GM19395 (cell line): ENCODE results near the gene FMNL3.

Experiments
- ATAC-seq: cut with Tn5 transposase; IDR thresholded peaks from one replicate; pipeline ENCODE4 v1.9.1; 2021; ENCODE audit warnings: mild to moderate bottlenecking, moderate library complexity; ENCODE audit not compliant: unreplicated experiment

FMNL3 gene

DNA sequence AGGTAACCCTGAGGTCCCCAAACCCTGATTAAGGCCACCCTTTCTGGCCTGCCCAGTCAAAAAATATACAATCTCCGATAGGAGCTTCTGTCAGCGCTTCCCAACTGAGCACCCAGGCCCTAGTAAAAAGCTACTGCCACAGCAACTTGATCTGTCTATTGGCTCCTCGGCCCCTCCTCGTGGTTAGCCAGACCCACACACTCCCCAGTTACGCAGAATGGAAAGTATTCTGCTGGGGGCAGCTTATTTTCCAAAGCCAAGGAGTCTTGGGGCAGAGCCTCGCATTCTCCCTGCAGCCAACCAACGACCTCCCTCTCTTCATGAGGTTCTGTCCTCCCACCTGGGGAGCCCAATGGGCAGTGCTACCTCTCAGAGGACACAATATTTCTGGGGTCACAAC lies 32.1 kb downstream of the FMNL3 start:
- no peak for ATAC-seq

DNA sequence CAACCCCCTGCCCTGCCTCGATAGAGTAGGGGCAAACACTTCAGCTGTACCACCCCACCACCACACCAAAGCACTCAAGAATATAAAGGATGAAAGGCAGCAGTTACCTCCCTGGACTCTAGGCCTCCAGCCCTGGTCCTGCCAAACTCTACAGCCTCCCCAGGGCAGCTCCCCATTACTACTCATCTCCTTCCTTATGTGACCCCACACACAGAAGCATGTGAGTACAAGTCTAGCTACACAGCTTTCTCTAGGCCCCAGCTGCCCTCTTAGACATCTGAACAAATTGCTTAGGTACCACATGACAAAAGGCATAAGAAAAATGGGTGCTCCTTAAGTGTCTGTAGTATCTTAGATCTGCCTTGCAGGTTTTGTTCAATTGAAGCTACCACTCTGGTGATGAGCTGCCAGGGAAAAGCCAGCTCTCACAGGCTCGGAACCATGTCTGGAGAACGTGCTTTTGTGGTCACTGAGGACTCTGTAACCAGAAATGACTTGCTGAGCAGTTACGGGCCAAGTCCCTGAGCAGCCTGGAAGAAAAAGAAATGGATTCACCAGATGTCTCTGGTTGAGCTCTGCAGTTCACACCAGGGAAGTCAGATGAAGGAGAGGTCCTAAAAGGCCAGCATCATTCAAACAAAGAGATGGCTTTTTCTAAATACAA lies 32.8 kb downstream of the FMNL3 start:
- no peak for ATAC-seq

DNA sequence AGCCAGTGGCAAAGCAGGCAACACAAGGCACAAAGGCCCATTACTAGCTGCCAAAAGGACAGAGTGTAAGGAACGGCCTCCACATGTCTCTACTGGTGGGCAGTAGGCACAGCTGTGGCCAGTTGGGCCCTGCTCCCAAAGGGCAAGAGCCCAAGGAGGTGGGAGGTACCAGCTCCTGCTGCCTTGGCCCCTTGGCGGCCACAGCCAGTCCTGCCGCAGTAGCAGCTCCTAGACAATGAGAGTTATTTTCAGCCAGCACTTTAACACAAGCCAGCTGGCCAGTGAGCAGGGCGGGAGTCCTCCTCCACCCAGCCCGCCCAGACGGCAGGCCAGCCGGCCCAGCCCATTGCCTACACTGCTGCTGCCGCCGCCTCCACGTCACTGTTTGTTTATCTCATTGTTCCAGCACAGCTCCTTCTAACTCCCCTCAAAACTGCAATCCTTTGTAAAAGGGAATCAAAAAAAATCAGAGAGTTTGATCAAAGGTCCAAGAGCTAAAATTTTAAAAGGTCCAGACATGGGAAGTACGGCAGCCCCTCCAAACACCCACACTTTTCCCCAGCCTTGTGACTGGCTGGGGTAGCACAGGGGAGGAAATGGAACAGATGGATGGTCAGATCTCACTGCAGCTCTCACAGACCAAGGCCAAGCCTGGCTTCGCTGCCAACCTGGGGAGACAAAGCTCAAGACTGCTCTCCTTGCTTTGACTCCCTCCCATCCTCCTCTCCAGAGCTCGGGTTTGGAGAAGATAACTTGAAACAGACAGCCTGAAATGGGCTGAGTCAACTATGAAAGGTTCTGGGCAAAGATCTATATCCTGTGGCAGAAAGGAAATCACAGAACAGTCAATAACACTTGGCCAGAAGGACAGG lies 33.5 kb downstream of the FMNL3 start:
- ATAC-seq, result no peak

- no peak for ATAC-seq
These were observed 34.6 kb downstream of the FMNL3 start for GRCh38 chr12:49672301-49673217.

DNA sequence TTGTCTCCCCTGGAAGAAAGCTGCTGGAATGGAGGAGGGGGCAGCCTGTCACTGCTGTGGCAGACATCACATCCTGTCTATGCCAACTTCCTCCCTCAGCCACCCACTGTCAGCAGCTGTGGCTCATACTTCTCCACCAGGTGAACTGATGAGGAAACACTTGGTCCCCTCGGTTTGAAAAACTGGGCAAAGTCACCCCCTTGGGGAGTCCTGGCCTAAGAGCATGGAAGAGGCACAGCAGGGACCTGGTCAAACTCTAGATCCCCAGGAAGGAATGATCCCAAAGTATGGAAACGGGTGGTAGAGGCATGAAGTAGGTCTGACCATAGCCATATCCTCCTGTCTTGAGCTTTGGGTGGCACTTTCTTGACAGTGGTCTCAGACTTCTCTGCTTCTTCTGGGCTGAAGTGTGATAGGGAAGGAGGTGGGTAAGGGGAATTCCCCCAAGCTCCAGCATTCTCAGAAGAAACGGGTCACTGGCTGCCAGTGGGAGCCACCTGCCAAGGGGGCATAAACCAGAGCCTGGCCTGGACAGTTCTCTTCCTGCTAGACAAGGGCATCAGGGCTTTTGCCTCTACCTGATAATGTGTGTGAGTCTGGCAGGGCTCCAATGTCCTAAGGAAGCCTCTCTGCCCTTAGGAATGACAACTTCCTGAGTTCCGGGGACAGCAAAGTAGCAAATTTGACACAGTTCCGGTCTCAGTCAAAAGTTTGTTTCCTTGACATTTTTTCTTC lies 36.0 kb downstream of the FMNL3 start:
- ATAC-seq, result no peak

DNA sequence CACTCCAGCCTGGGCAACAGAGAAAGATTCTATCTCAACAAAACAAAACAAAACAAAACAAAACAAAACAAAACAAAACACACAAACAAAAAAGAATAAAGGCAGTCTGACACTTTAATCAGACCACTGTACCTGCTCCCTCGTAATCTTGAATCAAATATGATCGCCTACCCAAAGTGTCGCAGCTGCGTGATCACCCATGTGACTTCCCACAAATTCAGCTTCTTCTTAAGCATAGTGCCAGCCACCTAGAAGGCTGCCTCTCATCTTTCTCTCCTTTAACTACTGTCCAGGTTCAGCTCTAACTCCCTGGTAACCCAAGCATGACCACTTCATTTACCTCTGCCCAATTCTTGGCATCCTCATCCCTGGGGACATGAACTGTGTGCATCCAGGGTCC lies 37.4 kb downstream of the FMNL3 start:
- no peak for ATAC-seq

- ATAC-seq, result no peak
These were observed 39.7 kb downstream of the FMNL3 start for GRCh38 chr12:49667325-49668090.

GRCh38 chr12:49666176-49666575 lies 41.0 kb downstream of the FMNL3 start:
- ATAC-seq, result no peak

DNA sequence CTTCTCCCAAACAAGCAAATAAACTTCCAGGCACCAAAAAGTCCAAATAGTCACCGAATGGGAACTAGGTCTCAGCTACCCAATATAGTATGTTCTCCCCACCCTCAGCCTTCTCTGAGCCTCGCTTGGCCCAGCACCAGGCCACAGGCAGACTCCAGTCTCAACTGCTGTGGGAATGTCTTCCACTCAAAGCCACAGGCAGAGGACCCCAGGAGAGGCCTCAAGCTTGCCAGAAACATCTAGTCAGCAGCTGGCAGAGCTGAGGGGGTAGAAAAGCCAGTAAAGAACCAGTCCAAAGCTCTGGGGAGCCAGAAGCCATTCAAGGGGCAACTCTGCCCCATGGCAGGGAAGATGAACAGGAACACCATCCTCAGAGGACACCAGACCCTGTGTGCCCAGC lies 41.8 kb downstream of the FMNL3 start:
- no peak for ATAC-seq

GRCh38 chr12:49664591-49665239 lies 42.5 kb downstream of the FMNL3 start:
- ATAC-seq, result peak; percentile 82

DNA sequence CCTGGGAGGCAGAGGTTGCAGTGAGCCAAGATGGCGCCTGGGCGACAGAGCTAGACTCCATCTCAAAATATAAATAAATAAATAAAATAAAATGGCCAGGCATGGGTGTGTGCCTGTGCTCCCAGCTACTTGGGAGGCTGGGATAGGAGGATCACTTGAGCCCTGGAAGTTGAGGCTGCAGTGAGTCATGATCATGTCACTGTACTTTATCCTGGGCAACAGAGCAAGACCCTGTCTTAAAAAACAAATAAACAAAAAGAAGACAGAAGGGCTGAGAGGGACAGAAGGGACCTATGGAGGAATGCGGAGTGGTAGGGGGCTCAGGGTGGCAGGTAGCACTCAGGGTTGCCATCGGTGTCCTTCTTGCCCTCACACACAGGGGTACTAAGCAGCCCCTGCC lies 43.0 kb downstream of the FMNL3 start:
- ATAC-seq, result no peak

DNA sequence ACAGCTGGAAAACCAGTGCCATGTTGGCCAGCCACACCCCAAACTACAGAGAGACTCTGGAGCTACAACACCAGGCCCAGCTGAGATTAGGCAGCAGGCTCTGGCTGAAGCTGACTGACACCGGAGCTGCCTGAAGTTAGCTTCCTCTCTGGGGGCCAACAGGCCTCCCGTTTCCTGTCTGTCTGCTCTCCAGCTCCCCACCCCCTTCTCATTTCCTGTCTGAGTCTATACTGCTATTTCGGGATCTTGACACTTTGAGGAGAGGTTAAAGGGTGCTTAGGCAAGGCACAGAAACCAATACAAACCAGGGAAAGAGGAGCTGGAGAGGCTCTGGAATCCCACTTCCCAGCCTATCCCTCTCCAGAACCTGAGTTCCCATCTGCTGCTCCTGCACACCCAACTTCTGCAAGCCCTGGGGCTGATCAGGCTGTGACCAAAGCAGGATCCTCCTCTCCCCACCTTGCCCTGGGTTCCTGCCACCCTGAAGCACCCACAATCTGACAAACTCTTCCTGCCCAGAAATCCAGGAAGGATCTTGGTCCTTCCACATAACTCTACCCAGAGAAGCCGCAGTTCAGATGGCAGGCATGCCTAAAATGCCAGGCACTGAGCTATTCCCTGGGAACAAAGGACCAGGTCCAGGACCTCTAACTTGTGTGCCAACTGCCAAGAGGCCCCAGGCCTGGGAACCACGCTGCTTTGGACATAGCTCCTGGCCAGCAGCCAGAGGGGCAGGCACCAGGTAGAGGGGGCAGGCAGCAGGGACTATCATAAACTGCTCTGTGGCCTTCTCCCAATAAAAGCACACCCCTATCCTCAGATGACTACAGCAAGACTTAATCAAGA lies 44.0 kb downstream of the FMNL3 start:
- peak; percentile 63 for ATAC-seq

GRCh38 chr12:49661746-49662145 lies 45.5 kb downstream of the FMNL3 start:
- no peak for ATAC-seq

DNA sequence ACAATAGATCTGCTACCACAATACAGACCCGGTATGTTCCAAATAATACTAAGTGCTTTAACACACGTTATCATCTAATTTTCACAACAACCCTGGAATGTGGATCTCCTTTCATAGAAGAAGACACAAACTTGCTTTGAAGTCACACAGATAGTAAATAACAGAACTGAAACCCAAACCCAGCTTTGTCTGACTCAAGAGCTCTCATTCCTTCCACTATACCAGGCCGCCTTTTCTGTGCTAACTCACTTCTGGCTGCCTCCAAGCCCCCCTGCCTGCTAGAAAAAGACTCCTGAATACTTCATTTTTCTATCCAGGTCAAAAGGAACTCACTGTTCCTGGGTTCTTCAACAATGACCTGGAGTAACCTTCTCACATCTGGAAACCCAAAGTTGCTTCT lies 46.0 kb downstream of the FMNL3 start:
- ATAC-seq, result peak; percentile 42

GRCh38 chr12:49659753-49660152 lies 47.5 kb downstream of the FMNL3 start:
- no peak for ATAC-seq

DNA sequence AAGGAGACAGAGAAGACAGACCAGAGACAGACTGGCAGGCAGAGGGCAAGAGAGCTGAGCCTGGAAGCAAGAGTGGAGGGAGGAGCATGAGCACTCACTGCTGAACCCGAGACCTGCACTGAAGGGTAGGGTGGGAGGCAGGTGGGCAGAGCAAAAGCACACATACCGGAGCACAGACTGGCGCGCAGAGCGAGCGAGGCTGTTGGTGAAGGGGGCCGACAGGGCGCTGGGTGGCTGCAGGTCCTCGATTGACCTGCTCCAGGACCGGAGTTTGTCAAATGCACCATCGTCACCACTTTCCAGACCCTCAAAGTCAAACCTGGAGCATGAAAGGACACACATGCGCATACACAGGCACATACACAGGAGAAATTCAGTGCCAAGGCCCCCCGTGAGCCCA lies 48.9 kb downstream of the FMNL3 start:
- no peak for ATAC-seq

- no peak for ATAC-seq
These were observed 51.5 kb downstream of the FMNL3 start for GRCh38 chr12:49655595-49656236.

- no peak for ATAC-seq
These were observed 52.5 kb downstream of the FMNL3 start for GRCh38 chr12:49654715-49655114.
